Stimulated activated CD4-positive, alpha-beta T cell treated with anti-CD3 and anti-CD28 coated beads, Interleukin-4, amount 100 ng/mL, for 4 hours (primary cell): ENCODE measurements around the gene NEK6.

Experiments
- DNase-seq, 2 experiments: peaks; one replicate each; pipeline ENCODE4 v3.0.0-alpha.2; 2020

The NEK6 gene

DNA sequence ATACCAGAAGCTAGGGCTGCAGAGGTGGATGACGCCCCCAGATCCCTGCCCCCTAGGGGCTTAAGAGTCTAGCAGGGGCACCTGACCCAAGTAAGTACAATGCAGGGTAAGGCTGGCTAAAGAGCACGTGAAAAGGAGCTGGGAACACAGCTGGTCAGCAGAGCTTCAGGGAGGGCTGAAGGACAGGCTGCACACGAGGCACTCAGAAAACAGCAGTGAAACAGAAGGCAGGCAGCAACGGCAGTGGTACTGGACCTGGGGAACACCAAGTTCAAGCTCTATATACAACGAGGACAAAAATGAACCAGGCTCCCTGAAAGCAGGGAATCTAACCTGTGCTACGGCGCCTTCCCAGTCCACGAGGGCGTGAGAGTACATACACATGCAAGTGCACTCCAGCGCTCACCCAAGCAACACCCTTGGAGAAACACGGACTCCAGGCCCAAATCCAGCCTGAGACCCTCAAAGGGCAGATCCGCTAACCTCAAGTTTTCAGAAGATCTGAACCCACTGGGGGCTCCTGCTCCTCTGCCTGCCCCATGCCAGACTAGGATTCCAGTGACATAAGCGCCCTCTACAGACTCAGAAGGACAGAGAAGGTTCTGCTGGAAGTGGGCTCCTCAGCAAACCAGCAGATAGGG is 100.1 kb downstream of the NEK6 start:
- no peak for DNase-seq

DNA sequence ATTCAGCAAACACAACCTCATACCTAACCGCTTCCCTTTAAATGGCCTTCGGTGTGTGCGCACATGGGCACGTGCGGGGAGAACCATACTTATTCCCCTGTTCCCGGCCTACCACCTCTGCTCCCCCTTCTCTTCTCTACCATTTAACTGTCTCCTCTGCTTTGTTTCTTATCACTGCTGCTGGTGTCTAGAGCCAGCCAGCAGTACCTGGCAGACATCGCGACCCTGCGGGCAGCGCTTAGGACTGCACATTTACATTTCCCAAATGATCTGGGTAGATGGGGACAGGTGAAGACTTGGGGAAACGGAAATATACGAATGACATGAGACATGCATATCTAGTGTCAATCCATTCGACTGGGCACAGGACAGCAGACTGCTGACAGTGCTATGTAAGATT is 100.9 kb downstream of the NEK6 start:
- DNase-seq, result no peak

DNA sequence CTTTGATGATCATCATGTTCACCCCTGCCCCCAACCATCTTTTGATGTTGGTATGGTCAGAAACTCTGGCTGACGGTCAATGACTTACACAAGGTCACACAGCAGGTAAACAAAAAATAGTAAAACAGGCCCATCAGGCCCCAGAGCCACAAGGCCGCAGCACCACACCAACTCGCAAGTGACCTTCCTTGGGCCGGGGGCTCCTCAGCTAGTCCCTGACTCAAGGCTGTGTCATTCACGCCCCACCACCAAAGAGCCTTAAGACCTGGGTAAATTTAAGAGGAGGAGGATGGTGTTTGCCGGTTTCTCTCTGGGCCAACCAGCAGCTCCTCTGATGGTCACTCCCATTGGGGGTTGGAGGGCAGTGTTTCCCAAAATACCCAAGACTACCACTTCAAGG is 101.7 kb downstream of the NEK6 start:
- no peak for DNase-seq

DNA sequence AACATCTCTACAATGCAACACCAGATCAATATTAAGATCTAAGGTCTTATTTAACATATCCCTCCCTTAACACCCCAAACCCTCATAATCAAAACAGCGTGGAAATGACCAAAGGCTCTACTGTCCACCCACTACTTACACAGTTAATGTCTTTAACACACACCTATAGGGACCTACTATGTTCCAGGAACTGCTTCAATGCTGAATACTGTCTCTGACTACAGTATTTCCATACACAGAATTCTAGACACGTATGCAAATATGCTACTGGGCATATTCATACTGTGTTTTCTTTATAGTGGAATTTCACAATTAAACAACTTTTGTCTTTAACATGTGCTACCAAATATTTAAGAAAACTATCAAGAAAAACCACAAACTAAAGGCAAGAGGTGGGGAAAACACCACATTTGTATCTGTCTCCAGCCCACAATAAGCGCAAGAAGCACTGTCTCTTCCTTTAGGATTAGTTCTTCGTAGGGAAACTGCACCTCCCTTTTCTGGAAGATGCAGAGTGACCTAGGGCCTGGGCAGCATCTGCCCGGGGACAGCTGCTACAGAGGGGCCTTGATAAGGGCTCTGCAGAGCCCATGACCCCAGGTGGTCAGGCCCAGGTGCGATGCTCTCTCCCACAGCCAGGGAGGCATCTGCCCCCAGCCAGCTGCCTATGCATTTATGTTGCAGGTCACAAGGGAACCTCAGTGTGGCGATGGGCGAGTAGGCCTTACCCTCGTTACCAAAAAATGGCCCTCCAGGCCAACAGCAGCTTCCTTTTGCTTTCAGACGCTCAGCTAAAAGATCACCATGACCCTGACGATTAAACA is 102.3 kb downstream of the NEK6 start:
- DNase-seq, result no peak

DNA sequence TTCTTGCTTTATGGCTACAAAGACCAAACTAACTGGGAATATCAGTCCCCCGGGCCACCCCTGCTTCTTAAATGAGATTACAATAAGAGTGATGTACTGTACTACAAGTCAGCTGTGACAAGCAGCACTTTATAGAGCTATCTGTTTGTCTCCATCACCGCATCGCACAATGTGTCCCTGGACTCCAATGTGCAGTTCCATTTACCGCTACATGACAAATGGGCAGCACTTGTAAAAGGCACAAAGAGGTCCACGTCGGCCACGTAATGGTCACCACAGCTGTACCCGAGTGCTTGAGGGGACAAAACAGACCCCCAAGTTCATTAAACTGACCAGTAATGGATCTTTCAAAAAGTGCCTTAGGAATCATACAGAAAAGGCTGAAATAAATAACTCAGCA is 103.4 kb downstream of the NEK6 start:
- DNase-seq, result no peak

DNA sequence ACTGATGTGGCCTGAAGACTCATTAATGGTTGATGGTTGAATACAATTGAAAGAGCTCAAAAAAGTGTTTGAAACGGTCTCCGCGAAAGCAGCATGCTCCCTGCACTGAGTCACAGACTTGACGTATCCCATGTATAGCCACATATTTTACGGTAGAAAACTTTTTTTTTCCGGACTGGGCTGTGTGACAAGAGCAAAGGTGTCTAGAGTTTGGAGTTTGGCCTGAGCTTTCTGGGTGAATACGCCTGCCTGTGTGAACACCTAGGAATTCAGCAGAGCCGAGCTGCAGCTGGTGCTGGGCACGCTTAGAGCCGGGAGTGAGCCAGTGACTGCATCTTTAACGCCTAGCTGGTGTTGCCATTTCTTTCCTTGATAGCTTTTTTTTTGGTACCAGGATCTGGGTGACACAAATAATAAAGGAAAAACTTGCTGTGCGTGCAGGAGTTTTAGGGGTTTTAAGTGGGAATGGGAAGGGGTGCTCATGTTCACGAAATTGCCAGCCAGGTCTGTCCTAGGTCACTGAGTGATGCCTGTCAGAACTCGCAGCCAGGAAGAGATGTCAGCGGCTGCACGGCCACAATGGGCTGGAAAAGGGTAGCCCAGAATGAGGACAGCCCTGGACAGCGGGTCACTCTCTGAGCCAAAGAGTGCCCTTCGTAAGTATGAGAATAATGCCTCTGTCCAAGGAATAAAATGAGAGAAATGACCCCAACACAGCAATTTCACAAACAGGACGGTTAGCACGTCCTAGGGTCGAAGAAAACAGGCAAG is 105.8 kb downstream of the NEK6 start:
- DNase-seq, result no peak

DNA sequence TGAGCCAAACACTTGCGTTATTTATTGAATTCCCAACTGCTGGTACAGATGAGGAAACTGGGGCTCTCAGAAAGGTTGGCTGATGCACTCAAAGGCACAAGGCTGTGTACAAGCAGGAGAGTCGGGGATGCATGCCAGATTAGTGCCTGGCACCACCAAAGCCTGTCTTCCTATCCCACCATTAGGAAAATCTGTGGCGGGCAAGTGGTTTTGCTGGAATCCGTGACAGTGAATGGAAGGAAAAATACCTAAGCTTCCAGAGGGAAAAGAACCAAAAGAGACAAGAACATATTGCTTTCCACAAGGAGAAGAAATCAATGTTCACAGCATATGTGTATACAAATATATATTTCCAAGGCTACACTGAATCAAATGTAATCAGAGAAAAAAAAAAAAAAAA is 106.4 kb downstream of the NEK6 start:
- no peak for DNase-seq

DNA sequence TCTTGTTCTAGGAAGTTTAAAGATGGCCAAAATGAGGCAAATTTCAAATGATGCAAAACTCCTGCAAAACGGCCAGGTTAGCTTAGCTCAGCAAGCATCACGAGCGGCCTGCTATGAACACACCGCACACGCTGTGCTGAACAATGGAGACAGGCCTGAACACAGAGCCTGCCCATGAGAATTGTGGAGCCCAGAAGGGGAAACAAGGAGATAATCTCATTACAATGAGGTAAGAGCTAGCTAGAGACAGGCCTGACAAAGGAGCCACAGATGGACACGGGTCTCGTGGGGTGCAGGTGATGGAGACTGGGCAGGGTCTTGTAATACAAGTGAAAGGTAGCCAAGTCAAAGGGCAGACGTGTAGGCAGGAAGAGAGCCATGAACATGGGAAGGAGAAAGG is 107.3 kb downstream of the NEK6 start:
- DNase-seq, result no peak

DNA sequence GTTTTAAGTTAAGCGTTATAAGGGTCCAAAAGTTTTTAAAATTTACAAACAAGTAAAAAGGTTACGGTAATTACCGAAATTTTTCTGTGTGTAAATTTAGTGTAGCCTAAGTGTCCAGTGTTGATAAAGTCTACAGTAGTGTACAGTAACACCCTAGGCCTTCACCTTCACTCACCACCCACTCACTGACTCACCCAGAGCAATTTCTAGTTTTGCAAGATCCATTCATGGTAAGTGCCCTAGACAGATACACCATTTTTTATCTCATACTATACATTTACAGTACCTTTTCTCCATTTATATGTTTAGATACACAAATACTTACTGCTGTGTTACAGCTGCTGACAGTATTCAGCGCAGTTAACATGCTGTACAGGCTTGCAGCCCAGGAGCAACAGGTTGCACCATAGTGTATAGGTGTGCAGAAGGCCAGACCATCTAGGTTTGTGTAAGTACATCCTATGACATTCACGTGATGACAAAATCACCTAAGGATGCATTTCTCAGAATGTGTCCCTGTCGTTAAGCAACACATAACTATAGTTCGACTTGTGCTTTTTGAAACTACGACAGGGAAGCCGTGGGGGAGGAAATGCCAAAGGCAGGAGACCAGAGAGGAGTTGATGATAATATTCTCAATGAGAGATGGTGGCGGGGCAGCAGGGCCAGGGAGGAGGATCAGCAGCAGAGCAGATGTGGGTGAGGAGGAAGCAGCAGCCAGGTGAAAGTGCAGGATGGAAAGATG is 108.9 kb downstream of the NEK6 start:
- DNase-seq, result no peak

DNA sequence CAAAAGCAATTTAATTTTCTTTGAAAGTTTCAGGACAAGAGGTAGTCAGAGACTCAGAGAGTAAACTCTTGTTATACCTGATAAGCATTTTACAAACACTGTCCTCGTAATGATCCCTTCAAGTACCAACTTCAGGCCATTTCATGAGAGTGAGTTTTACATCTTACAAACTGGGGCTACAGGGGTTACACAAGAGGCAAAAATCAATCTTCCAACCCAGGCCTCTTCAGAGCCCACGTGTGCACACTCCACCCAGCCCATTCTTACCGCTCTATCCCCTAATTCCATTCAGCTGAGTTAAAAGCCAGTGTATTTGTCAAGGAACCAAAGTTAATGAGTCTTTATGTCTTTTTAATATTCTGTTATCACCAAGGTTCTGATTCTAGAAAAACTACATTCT is 110.9 kb downstream of the NEK6 start:
- DNase-seq, result no peak

DNA sequence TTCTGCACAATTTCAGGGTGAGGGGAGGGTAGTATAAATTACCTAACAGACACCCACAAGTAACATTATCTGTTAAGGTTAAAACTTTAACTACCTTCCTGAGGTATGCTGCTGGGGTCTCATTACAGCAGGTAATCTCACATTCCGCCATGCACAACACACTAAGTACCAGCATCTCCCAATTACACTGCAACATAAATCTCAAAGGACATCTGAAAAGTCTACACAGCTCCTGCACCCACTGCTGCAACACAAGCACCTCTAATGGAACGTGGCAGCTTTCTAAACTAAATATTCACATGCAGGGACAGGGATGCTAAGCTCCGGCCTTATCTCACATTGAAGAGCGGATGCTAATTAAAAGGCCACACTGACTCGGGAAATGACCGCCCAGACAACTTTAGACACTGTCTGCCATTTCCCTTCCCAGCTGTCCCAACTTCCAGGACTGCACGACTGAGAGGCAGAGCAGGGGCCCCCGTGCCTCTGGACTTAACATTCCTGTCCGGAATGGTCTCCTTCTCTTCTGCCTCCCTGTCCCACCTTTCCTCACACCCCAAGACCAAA is 111.6 kb downstream of the NEK6 start:
- no peak for DNase-seq

DNA sequence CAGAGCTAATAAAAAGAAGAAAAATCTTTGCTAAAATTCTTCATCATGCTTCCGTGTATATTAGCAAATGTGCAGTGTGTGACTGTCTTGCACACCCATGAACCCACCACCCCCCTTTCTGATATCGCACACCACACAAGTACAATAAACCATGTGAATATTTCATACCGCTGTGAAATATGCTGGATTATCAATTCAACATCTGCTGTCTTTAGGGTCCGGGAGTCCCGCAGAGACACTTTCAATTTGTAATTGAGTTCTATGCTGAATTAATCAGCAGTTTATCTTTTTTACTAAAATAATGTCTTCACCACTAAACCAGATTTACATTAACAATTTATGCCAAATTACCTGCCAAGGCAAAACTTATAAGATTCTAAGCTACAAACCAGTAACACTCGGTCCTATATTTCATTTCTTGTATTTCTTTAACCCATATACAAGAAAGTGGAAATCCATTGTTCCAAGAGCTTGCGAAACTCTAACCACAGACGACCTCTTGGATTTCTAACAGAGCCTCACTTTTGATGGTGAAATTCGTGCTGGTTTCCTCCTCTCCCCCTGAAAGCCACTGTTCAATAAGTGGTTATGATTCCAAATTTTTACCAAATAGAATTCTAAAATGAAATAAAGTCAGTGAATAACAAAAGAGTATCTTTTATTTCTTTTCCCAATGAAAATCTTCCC is 113.3 kb downstream of the NEK6 start:
- no peak for DNase-seq

DNA sequence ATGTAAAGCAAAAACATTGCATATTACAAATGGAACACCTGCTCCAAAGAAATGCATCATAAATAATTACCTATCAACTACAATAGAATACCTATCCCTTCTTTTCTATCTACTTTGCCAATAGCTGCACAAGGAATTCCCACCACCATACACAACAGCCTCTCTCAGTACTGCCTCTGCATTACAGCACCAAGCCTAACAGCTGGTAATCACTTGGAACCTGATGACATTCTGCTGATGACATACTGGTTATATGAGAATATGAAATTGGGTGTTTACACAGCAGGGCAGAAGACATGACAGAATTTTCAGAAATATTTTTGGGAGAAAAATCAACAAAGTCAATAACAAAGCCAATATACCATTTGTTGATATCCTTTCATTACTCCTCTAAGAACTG is 114.3 kb downstream of the NEK6 start:
- no peak for DNase-seq

DNA sequence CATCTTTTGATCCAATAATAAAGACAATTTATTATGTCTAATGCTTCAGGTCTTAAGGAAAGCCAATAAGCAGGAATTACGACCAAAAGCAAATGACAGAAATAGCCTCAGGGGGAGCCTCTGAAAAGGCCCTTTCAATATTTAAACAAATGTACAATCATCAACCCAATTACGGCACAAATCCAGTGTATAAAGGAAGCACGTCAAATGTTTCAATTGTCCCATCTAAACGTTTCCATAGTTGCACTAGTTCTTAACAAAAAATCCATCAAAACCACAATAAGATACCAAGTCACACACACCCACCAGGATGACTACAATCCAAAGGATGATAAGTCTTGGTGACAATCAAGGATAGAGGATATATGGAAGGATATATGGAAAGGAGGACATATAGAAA is 115.6 kb downstream of the NEK6 start:
- no peak for DNase-seq

DNA sequence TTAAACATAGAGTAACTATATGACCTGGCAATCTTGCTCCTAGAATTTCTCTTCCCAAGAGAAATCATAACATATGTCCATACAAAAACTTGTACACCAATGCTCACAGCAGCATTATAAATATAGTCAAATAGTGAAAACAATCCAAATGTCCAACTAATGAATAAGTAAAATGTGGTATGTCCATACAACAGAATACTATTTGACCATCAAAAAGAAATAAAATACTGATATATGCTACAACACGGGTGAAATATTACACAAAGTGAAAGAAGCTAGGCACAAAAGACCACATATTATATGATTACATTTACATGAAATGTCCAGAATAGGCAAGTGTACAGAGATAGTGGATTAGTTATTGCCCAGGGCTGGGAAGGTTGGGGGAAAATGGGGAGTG is 116.1 kb downstream of the NEK6 start:
- no peak for DNase-seq

DNA sequence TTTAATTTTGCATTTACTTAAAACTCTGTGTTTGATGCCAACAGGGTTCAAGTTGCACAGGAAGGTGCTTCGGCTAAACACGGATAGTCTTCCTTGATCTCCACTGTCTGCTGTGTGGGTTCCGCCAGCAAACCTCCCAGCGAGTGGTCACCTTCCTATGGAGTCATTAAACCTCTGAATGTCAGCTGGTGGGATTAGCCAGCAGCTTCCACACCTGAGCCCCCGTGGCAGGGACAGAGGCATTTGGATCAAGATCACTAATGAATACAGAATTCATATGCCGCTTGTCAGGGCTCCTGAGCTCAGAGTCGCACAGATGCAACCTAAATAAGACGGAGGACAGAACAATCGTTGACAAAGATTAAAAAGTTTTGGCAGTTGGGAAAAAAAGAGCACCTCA is 118.0 kb downstream of the NEK6 start:
- no peak for DNase-seq

DNA sequence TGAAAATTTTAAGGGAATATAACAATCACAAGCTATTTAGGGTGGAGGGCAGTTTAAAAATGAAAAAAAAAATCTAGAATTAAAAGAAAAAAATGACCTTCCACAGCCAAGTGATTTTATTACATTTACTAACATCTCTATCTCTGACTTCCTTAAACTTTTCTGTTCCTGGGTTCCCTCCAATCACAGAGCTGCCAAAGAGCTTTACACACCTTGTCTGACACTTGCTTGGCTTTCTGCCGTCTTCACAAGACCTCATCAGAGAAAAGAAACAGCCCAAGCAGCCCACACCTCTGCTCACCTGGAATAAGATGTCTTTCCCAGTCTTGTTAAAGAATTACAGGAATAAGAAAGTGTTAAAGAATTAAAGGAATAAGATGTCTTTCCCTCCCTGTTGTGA is 118.6 kb downstream of the NEK6 start:
- no peak for DNase-seq

DNA sequence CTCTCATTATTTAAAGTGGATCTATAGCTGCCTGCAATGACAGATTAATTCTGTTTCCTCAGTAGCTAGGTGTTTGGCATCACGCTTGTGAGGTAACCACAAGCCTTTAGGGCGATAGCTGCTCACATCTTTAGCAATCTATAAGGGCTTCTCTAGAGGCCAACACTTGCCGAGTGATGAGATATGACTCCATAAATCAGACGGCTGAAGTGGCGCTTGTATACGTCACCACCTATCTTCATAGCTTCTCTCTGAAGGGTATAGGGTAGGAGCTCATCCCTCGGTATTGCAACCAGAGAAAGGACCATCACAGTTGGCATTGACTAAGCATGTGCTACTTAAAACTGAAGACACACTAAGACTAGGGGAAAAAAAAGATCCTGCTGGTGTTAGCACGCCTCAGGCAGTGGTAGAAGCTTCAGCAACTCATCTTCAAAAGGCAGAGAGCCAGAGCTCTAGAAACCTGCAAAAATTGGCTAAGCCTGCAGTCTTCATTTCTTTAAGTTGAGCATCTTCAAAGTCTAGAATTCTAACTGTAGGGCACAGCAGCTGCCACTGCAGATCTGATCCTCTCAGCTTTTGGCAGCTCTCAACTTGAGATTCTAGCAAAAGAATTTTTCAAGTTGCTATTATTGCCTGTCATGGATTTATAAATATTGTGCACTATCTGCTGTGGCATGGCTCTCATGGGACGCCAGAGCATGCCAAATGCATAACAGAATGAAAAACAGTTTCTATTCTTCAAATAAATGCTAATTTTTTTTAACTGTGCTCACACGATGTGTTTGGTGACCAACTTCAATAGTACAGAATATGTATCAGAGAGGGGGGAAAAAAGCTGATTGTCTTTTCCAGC is 120.0 kb downstream of the NEK6 start:
- no peak for DNase-seq

DNA sequence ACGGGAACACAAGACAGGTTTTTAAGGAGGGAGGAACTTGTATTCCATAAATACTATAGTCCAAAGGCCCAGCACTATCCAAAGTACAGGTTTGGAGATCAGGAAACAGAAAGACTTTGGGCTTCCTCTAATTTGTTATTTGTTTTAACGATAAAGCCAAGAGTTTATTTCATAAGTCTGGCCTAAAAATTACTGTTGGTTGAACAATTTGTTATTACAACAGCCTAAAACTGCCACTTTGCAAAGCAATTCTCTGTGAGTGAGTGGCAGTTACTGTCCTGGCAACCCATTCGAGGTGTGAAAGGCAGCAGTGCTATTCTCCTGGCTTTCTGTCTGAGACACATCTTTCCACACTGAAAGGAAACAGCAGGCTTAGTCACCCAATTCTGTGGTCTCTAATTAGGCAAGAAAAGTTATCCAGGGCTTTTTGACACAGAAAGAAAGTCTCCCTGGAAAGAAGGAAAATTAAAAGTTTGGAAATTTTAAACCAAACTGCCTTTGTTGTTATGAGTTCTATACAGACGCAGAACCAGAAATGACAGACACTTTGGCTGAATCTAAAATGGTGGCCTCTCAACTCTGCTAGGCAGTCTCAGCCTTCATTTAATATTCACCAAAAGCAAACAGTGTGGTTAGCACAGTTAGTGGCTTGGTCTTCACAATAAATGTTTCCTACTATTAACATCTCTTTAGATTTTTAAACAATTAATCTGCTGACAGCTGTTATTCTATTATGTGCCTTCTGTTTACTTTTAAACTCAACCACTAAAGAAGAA is 123.6 kb downstream of the NEK6 start:
- DNase-seq, result no peak

DNA sequence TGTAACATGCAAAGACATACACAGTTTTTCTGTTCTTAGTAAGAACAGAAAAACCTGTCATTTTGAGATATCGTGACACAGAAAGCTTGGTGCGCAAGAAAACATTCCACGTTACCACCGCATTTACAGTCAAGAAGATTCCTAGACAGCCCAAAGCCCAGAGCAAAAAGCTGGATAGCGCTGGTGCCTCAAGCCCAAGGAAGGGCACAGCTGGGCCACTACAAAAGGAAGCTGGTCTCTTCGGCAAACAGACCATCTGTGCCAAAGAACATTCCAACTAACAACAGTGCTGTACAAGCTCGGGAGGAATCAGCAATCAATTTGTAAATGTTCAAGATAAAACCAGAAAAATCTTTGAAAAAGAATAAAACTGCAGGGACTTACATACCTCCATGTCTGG is 126.5 kb downstream of the NEK6 start:
- DNase-seq, result no peak

DNA sequence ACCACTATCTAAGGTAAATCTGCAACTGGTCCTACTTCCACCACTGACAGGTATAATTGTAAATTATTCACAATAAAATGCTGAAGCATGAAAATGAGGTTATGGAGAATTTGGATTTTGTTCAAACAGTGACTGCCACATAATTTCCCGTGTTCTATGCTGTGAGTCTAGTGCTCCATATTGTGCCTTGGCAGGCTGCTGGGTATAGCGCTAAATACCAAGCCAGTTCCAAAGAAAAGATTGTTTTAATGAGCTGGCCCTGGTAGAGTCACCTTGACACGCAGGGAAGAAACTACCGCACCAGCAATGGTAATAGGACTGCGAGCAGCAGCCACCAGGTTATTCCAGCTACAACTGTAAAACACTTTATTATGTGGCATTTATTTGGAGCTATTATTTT is 127.1 kb downstream of the NEK6 start:
- DNase-seq, result no peak
